Measurements from ENCODE around the gene TGFA.

TGFA gene

GRCh38 chr2:70412294-70413070, 141.1 kb downstream of the TGFA start:
- no peak for DNase-seq

- DNase-seq, result no peak
Observed at GRCh38 chr2:70411483-70412125, 142.0 kb downstream of the TGFA start.

GRCh38 chr2:70403267-70404053, 150.2 kb downstream of the TGFA start:
- no peak for DNase-seq

- no peak for DNase-seq
Observed at GRCh38 chr2:70400539-70400938, 153.1 kb downstream of the TGFA start.

GRCh38 chr2:70399046-70399445, 154.6 kb downstream of the TGFA start:
- DNase-seq, result no peak

All from CD4-positive, alpha-beta T cell treated with Interleukin-17A for 1 hour (primary cell).